ENCODE measurements around the gene FHAD1.

The FHAD1 gene

DNA sequence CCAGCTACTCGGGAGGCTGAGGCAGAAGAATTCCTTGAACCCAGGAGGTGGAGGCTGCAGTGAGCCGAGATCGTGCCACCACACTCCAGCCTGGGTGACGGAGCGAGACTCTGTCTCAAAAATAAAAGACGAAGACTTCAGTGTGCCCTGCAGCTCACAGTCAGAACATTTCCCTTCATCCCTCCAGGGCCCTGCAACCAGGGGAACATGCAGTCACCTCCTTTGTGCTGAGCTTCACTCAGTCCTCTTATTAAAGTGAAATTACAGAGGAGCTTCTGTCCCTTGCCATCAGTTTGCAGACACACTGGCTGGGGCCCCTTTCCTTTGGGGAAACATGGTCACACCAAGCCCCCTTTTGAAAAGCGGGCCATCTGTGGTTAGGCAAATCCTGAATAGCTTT is 24.2 kb downstream of the FHAD1 start:
- DNase-seq: no peak
- in situ Hi-C loops (cut with MboI; ENCODE audit: low pct_unique_long_range_greater_than_20kb, low sequenced_read_pairs): no loop called here

DNA sequence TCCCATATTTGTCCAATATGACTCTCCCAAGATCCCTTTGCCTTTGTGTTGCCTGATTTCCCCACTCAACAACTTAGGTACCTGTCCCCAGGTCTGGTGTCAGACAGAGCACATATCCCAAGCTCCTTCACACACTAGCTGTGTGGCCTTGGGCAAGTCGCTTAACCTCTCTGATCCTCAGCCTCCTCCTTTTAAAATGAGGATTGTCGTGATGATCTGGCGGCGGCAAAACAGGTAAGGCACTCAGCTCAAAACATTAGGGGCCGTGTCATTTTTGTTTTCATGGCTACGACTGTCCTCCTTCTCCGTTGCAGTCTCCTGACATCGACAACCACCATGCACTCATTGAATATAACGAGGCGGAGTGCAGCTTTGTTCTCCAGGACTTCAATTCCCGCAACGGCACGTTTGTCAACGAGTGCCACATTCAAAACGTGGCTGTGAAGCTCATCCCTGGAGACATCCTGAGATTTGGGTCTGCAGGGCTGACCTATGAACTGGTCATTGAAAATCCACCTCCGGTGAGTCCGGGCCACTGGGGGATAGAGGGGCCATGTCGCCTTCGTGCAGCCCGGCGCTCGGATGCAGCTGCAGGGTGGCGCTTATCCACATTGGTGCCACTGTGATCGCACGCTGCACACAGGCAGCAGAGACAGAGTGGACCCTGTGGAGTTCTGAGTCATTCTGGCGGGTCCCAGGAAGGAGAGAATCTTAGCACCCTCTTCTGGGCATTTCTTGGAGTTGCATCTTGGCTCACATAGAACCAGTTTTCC is 25.2 kb downstream of the FHAD1 start:
- peak; percentile 85 for DNase-seq
- in situ Hi-C loops (cut with MboI; ENCODE audit: low pct_unique_long_range_greater_than_20kb, low sequenced_read_pairs): no loop called here

DNA sequence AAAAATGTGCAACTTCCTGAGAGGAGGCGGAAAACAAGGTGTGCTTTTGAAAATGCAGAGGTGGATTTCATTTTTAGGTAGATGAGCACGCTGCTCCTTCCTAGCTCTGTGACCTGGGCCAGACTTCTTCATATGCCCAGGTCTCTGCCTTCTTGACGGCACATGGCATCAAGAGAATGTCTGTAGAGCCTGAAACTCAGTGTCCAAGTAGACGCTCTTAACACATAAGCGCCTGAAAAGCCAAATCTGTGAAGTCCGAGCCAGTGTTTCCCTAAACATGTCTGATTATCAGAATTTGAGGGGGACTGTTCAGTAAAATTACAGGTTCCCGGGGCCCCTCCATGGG is 25.7 kb downstream of the FHAD1 start:
- no peak for DNase-seq
- in situ Hi-C loops (cut with MboI; ENCODE audit: low pct_unique_long_range_greater_than_20kb, low sequenced_read_pairs): no loop called here

DNA sequence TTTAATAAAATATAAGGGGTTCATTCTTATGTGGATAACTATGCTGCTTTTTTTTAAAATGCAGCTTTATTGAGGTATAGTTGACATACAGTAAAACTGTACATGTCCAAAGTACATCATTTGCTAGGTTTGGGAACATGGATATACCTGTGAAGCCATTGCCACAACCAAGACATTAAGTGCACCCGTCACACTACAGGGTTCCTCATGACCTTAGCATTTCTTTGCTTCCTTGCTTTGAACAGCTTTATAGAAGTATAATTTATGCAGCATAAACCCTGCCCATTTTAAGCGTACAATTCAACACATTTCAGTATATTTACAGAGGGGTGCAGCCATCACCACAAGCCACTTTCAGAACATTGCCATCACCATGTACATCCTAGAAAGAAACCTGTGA is 26.3 kb downstream of the FHAD1 start:
- no peak for DNase-seq
- in situ Hi-C loops (cut with MboI; ENCODE audit: low pct_unique_long_range_greater_than_20kb, low sequenced_read_pairs): no loop called here

DNA sequence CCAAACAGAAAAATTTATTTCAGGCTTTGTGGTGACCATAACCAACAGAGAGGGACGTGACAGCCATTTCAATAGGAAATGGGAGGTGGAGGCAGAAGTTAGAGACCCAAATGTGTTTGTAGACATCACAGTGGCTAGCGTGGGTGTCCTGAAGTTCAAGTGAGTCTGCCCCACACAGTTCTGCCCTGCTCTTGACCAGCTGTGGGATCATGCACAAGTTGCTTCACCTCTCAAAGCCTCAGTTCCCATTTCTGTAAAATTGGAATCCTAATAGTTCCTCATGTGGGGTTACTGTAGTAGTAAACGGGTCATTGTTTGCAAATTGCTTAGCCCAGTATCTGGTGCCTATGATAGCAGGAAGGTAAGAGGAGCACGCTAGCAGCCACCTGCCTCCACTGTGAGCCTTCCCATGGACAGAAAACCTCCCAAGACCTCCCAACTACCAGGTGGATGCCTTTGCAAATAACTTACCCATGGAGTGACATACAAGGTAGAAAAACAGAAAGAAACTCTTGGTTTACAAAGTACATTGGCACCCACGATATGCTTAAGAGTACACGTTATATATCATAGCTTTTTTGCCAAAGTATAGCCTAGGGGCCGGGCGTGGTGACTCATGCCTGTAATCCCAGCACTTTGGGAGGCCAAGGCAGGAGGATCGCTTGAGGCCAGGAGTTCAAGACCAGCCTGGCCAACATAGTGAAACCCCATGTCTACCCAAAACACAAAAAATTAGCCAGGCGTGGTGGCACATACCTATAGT is 29.1 kb downstream of the FHAD1 start:
- no peak for DNase-seq
- in situ Hi-C loops (cut with MboI; ENCODE audit: low pct_unique_long_range_greater_than_20kb, low sequenced_read_pairs): no loop called here

DNA sequence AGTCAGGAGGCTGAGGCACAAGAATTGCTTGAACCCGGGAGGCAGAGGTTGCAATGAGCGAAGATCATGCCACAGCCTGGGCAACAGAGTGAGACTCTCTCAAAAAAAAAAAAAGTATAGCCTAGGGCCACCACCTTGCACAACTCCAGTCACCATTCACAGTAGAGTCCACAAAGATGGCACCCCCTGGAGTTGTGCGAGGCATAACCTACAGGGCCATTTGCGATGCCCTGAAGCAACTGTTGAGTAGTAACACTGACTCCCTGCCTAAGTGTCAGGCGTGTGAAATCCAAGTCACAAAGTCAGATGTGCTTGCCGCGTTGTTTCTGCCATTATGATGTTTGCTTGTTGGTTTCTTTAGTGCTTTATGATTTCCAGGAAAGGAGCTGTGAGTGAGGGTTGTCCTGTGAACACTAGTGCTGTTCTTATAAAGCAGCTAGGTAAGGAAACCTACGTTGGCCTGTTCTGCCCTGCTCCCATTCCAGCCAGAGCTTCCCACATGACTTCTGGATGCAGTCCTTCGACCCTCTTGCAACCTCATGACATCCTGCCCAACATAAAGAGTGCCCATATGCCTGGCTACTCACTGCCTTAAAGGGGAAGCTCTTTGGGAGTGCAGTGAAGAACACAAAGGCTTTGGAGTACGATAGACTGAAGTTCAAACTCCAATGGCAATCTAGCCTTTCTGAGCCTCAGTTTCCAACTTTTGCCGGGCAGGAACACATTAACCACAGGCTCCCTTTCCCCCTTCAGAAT is 29.8 kb downstream of the FHAD1 start:
- in situ Hi-C loops (cut with MboI; ENCODE audit: low pct_unique_long_range_greater_than_20kb, low sequenced_read_pairs): no loop called here
- no peak for DNase-seq

DNA sequence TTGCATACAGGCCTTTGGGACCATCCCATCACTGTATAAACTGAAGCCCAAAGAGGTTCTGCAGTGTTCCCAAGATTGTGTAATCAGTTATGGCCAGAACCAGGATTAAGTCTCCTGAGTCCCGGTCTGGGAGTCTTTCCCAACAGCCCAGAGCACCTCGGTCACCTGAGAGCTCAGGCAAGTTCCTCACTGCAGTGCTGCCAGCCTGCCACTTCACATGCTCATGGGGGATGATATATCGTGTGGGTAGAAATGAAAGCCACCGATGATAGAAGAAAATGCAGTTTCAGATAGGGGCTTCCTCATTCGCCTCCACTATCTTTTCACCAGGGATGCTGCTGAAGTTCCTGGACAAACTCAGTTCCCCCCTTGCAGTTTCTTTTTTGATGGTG is 30.4 kb downstream of the FHAD1 start:
- no peak for DNase-seq
- in situ Hi-C loops (cut with MboI; ENCODE audit: low pct_unique_long_range_greater_than_20kb, low sequenced_read_pairs): no loop called here

DNA sequence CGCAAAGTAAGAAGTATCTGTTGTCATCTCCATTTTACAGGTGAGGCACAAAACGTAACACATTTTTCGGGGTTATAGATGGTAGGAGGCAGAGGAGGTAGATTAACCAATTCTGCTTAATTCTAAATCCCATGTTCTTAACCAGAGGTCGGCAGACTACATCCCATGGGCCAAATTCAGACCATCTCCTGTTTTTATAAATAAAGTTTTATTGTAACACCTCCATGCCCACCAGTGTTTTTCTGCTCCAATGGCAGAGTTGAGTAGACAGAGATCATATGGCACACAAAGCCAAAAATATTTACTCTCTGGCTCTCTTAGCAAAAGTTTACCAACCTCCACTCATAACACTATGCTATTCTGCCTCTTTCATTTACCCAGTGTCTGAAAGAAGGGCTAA is 30.9 kb downstream of the FHAD1 start:
- in situ Hi-C loops (cut with MboI; ENCODE audit: low pct_unique_long_range_greater_than_20kb, low sequenced_read_pairs): no loop called here
- no peak for DNase-seq

DNA sequence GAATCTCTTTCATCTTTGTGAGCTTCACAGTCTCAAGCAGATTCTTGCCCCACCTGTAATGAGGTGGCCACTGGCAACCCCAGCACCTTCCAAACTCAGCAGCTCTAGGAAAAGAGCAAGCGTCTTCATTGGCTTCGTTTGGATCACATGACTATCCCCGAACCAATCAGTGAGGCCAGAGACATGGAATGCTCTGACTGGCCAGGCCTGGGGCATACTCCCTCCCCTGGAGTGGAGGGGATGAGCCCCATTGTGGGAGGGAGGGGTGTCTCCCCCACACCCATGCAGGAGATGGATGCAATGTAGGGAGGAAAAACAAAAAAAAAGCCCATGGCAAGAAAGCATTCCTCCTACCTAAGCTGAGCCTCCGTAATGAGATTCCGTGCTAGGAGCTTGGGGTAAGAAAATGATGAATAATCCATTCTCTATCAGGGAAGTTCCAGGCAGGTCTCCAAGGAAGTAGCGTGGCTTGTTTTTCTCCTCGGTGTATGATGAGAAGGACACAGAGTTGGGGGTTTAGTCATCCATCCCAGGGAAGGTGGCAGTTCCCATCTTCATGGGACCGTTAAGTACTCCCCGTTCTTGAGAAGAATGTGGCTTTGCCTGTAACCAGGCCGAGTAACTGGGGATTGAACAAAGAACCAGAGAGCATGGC is 32.7 kb downstream of the FHAD1 start:
- no peak for DNase-seq
- in situ Hi-C loops (cut with MboI; ENCODE audit: low pct_unique_long_range_greater_than_20kb, low sequenced_read_pairs): no loop called here

DNA sequence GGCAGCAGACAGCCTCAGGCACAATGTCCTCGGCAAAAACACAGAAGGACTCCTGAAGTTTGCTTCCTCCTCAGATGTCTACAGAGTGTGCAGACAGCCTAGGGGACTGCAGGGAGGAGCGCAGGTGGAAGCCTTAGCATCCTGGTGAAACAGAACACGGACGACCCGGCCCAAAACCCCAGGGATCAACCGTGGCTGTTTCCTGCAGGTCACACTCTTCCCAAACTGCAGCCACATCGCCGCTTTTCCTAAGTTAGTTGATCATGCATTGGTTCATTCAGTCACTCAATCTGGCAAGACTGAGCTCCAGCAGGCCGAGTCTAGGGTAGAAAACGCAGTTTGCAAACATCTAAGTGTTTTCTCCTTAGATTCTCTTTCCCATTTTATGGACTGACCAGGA is 33.4 kb downstream of the FHAD1 start:
- in situ Hi-C loops (cut with MboI; ENCODE audit: low pct_unique_long_range_greater_than_20kb, low sequenced_read_pairs): no loop called here
- no peak for DNase-seq

DNA sequence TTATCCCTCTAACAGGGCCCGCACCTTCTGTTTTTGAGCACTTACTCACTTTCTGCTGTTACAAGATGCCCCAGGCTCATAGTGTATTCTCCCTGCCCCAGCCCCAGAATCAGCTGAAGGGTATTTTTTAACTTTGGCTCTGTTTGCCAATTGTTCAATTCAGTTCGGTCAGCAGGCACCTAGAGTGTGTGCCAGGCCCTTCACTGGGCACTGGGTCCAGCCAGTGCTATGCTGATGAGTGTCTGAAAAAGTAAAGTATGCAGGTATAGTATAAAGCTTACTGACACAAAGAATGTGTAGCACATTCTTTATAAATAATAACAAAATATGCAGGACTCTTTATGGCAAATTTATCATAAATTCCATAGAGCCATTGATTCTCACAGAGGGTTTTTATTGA is 35.0 kb downstream of the FHAD1 start:
- in situ Hi-C loops (cut with MboI; ENCODE audit: low pct_unique_long_range_greater_than_20kb, low sequenced_read_pairs): no loop called here
- DNase-seq: no peak

DNA sequence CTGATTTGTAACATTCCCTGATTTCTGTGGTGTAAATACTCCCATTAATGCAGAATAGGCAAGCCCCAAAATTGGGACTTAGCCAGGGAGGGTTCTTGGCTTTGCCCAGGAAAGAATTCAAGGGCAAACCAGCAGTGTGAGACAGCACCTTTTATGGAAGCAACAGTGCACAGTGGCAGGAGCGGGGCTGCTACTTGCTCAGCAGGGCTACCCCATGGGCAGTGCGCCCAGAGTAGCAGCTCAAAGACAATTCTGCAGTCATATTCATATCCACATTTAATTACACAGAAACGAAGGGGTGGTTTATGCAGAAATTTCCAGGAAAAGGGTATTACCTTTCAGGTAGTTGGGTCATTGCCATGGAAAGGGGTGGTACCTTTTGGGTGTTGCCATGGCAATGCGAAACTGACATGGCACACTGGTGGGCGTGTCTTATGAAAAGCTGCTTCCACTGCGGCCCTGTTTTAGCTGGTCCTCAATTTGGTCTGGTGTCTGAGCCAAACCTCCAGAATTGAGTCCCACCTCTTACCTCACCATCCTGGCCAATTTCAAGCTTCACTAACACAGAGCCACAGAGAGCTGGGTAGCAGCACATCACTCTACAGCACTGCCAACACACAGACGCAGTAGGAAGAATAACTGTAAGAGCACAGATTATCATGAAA is 35.9 kb downstream of the FHAD1 start:
- in situ Hi-C loops (cut with MboI; ENCODE audit: low pct_unique_long_range_greater_than_20kb, low sequenced_read_pairs): no loop called here
- no peak for DNase-seq

DNA sequence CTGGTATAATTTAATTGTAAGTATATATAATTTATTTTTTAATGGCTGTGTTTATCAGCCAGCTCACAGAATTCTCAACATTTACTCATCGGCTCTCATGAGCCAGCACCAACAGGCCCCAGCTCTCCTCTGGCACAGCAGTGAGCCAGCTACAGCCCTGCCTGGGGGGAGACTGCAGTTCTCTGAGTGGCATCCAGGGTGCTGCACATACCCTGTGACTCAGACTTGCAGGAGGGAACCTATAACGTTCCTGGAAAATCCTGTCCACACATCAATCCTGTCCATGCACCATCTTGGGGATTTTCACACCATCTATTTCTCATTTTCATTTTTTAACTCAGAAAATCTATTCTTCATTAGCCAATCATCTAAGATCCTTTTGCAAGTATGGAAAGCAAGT is 36.5 kb downstream of the FHAD1 start:
- in situ Hi-C loops (cut with MboI; ENCODE audit: low pct_unique_long_range_greater_than_20kb, low sequenced_read_pairs): no loop called here
- DNase-seq: no peak

DNA sequence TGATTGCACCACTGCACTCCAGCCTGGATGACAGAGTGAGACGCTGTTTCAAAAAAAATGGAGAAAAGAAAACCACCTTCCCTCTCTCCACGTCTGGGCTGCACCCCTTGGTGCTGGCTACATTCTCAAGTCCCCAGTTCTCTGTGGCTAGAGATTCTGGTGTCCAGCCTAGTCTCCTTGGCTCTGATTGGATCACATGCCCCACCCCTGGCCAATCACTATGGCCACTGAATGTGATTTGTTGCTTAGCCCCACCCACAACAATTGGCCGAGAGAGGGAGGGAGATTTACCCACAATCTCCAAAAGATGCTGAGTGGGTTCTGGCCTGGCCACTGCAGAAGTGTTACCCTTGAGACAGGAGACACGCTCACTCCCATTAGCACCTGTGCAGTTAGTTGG is 39.4 kb downstream of the FHAD1 start:
- in situ Hi-C loops (cut with MboI; ENCODE audit: low pct_unique_long_range_greater_than_20kb, low sequenced_read_pairs): no loop called here
- DNase-seq: no peak

DNA sequence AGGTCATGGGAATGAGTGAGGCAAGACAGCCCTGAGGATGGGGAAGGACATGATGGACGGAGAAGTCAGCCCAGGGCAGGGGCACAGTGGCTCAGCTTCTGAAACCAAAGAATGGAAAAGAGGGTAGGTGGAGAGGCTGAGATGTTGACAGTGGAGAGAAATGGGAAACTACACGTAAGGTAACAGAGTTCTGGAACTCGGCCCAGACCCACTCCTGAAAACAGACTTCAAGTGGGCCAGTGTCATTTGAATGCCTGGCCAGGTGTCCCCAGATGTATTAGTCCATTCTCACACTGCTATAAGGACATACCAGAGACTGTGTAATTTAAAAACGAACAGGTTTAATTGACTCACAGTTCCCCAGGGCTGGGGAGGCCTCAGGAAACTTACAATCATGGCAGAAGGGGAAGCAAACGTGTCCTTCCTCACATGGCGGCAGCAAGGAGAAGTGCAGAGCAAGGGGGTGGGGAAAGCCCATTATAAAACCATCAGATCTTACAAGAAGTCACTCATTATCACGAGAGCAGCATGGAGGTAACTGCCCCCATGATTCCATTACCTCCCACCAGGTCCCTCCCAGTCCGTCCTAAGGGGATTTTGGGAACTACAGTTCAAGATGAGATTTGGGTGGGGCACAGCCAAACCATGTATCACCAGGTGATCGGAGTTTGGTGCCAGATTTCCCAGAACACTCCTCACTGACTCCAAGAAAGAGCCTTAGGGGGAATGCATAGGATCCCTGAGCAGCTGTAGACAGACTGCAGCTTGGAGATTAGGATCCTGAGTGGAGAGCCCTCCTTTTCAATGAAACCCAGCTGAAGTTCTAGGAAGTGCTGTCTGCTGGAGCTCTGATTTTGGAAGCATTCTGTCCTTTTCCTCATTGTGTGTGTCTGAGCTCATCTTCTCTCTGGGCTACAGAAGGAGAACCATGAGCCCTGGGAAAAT is 40.3 kb downstream of the FHAD1 start:
- in situ Hi-C loops (cut with MboI; ENCODE audit: low pct_unique_long_range_greater_than_20kb, low sequenced_read_pairs): no loop called here
- no peak for DNase-seq

DNA sequence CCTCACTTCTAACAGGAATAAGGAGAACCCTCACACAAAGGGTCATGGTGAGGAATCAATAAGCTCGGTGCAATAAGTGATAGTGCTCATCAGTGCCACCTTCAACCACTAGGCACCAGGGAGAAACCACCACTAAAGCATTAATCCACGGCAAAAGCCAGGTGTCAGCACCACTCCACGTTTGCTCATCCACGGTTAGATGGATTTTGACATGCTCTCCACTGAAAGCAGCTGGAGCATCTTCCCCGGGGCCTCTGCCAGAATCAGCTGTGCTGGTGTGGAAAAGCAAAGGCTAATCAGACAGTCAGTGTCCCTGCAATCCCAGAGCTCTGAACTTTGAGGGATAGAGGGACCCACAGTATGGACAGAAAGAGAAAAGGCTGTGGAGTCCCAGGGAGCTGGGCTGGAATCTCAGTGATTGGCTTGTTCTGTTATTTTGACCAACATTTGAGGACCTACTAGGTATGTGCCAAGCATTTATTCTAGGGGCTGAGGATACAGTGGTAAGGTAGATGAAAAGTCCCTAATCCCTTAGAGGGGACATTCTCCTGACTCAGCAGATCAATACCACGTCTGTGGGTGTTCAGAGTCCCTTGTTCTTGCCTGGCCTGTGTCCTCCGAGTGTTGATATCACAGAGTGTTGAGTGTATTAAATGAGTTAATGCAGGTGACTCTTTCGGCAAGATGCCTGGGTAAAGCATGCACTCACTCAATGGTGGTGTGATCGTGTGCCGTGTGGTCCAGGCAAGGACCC is 41.3 kb downstream of the FHAD1 start:
- in situ Hi-C loops (cut with MboI; ENCODE audit: low pct_unique_long_range_greater_than_20kb, low sequenced_read_pairs): no loop called here
- no peak for DNase-seq

DNA sequence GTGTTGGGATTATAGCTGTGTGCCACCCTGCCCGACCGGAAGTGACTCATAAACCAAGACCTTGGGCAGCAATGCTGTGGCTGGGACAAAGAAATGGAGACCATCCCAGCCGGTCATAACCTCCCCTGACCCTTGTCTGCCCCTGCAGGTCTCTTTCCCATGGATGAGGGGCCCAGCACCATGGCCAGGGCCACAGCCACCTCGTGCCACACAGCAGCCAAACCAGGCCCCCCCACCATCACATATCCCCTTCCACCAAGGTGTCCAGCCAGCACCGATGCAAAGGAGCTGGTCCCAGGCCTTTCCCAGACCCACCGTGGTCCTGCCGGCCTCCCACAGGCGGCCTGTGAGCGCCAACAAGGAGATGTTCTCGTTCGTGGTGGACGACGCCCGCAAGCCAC is 42.2 kb downstream of the FHAD1 start:
- in situ Hi-C loops (cut with MboI; ENCODE audit: low pct_unique_long_range_greater_than_20kb, low sequenced_read_pairs): no loop called here
- DNase-seq: no peak

DNA sequence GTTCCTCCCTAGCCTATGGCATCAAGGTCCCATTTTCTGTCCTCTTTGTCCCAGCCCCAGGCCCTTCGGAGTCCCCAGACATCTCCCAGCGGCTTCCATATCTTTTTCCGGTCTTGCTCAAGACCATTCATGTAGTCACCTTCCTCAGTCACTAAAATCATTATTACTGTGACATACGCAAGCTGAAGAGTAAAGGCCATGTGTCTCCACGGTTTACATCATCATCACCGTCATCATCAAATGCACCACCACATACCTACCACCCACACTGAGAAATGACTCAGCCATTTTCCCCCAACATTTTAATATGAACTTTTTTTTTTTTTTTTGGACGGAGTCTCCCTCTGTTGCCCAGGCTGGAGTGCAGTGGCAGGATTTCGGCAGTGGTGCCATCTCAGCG is 43.4 kb downstream of the FHAD1 start:
- in situ Hi-C loops (cut with MboI; ENCODE audit: low pct_unique_long_range_greater_than_20kb, low sequenced_read_pairs): no loop called here
- no peak for DNase-seq

Measured in KBM-7 (cell line).